ENCODE data around the gene PALLD. TPM values are rescaled to one million over a fixed set of nuclear protein-coding genes. Genes with fewer than 3 reads are reported as not detected.

The PALLD gene
- total RNA-seq, 1 experiment from 2014 or later = 23.7 TPM

- TF ChIP-seq E2F4 (CRISPR knock-in tag; IDR thresholded peaks at IDR 0.05; ENCODE audit: borderline replicate concordance, low read depth) (no peak), ZNF263 (CRISPR knock-in tag; IDR thresholded peaks at IDR 0.05; ENCODE audit: low read depth) (no peak), SMAD4 (CRISPR knock-in tag; IDR thresholded peaks at IDR 0.05) (no peak), MXD4 (CRISPR knock-in tag; IDR thresholded peaks at IDR 0.05; ENCODE audit: borderline replicate concordance) (no peak), TCF7 (CRISPR knock-in tag; IDR thresholded peaks at IDR 0.05; ENCODE audit: low read depth) (no peak), ATF3 (CRISPR knock-in tag; conservative IDR thresholded peaks at IDR 0.05) (no peak), KAT7 (CRISPR knock-in tag; IDR thresholded peaks at IDR 0.05; ENCODE audit: borderline replicate concordance) (no peak), ZBTB21 (CRISPR knock-in tag; IDR thresholded peaks at IDR 0.05; ENCODE audit: borderline replicate concordance) (no peak), GABPB1 (CRISPR knock-in tag; IDR thresholded peaks at IDR 0.05) (no peak), MLX (CRISPR knock-in tag; IDR thresholded peaks at IDR 0.05) (no peak)
Observed at GRCh38 chr4:168677063-168677462, 180.2 kb downstream of the PALLD start (continued).

GRCh38 chr4:168677879-168678278 lies 181.0 kb downstream of the PALLD start:
- CTCF ChIA-PET = no interaction called here
- H3K9me3 Mint-ChIP-seq = no peaks in the 10 kb centered on the region
- H3K27me3 Mint-ChIP-seq (ENCODE audit: low read depth) = no peaks in the 10 kb centered on the region
- no peak overlapping the region for H3K4me3 Mint-ChIP-seq
- no peak for TF ChIP-seq ELF4 (CRISPR knock-in tag; IDR thresholded peaks at IDR 0.05; ENCODE audit: low read depth)
- no peak for TF ChIP-seq MLX (CRISPR knock-in tag; IDR thresholded peaks at IDR 0.05)
- TF ChIP-seq HMGA2 (CRISPR knock-in tag; IDR thresholded peaks at IDR 0.05) = no peak
- TF ChIP-seq ATF2 (CRISPR knock-in tag; IDR thresholded peaks at IDR 0.05; ENCODE audit: borderline replicate concordance, low read depth) = no peak
- TF ChIP-seq CREM (CRISPR knock-in tag; IDR thresholded peaks at IDR 0.05) = no peak
- no peak for TF ChIP-seq FOXK1 (CRISPR knock-in tag; IDR thresholded peaks at IDR 0.05)
- no peak for TF ChIP-seq KAT7 (CRISPR knock-in tag; IDR thresholded peaks at IDR 0.05; ENCODE audit: borderline replicate concordance)
- no peak for TF ChIP-seq FOXJ3 (CRISPR knock-in tag; IDR thresholded peaks at IDR 0.05; ENCODE audit: borderline replicate concordance)
- TF ChIP-seq ZNF423 (CRISPR knock-in tag; IDR thresholded peaks at IDR 0.05) = no peak
- no peak for TF ChIP-seq ZNF263 (CRISPR knock-in tag; IDR thresholded peaks at IDR 0.05; ENCODE audit: low read depth)
- no peak for TF ChIP-seq E2F5 (CRISPR knock-in tag; IDR thresholded peaks at IDR 0.05)
- no peak for TF ChIP-seq TP53 (CRISPR knock-in tag; IDR thresholded peaks at IDR 0.05)
- no peak for TF ChIP-seq ZNF425 (CRISPR knock-in tag; conservative IDR thresholded peaks at IDR 0.05)
- no peak for TF ChIP-seq ZNF396 (CRISPR knock-in tag; IDR thresholded peaks at IDR 0.05; ENCODE audit: borderline replicate concordance)
- TF ChIP-seq CTCF (IDR thresholded peaks at IDR 0.05) = no peak
- TF ChIP-seq ZMAT4 (CRISPR knock-in tag; IDR thresholded peaks at IDR 0.05) = no peak
- ATAC-seq (0 out of 2 replicates have a peak, but pooled peaks have one; percentile 39), DNase-seq (ENCODE audit: low spot score) (no peak)
- POLR2A ChIA-PET = no interaction called here
- no peaks in the 10 kb centered on the region for H3K36me3 Mint-ChIP-seq
- peaks cover under 1% of the 10 kb centered on the region for H3K4me1 Mint-ChIP-seq
- H3K27ac Mint-ChIP-seq = no peak overlapping the region

Data from WTC11 (cell line).